EH (cell line): ENCODE results near the gene YIPF3.
"Not testable (repeated sequence)": the region's sequence is repeated elsewhere in the genome, so short reads cannot be mapped to it uniquely, and the experiment has no call there.

Source experiments
- DNase-seq: peaks from one replicate; pipeline ENCODE4 v3.0.0-alpha.2; 2015; ENCODE audit warnings: low read depth

Gene YIPF3

GRCh38 chr6:43516697-43517504 is at the start of gene YIPF3, which contains the start of gene POLR1C:
TSS of gene YIPF3 (minus strand) at chr6:43516926. CDS start at chr6:43516807, 119 bp downstream.
TSS of gene POLR1C (plus strand) at chr6:43517089. CDS start at chr6:43517110, 21 bp downstream.
- peak; percentile 99 for DNase-seq

- DNase-seq = no peak
Measured at GRCh38 chr6:43559328-43559727, 42.6 kb upstream of the YIPF3 start.

GRCh38 chr6:43557620-43558019 is 40.9 kb upstream of the YIPF3 start:
- DNase-seq = not testable (repeated sequence)

- DNase-seq = no peak
Measured at GRCh38 chr6:43547222-43547621, 30.5 kb upstream of the YIPF3 start.

GRCh38 chr6:43544461-43544860 is 27.7 kb upstream of the YIPF3 start:
- no peak for DNase-seq

- DNase-seq = no peak
Measured at GRCh38 chr6:43541774-43542471, 25.2 kb upstream of the YIPF3 start.

GRCh38 chr6:43540507-43540906 is 23.8 kb upstream of the YIPF3 start:
- DNase-seq = no peak

GRCh38 chr6:43539409-43539808 is 22.7 kb upstream of the YIPF3 start:
- DNase-seq = not testable (repeated sequence)

GRCh38 chr6:43538986-43539385 is 22.3 kb upstream of the YIPF3 start:
- DNase-seq = not testable (repeated sequence)

- peak; percentile 23 for DNase-seq
Measured at GRCh38 chr6:43532201-43532600, 15.5 kb upstream of the YIPF3 start.

GRCh38 chr6:43524483-43524961 is 7.8 kb upstream of the YIPF3 start:
- no peak for DNase-seq

- DNase-seq = no peak
Measured at GRCh38 chr6:43523284-43523683, 6.6 kb upstream of the YIPF3 start.

- DNase-seq = no peak
Measured at GRCh38 chr6:43522547-43523261, 6.0 kb upstream of the YIPF3 start.

- no peak for DNase-seq
Measured at GRCh38 chr6:43521836-43522235, 5.1 kb upstream of the YIPF3 start.

- no peak for DNase-seq
Measured at GRCh38 chr6:43520097-43520496, 3.4 kb upstream of the YIPF3 start.

- no peak for DNase-seq
Measured at GRCh38 chr6:43517505-43518357, 1.0 kb upstream of the YIPF3 start.

GRCh38 chr6:43516367-43516696 is 394 bp downstream of the YIPF3 start:
- no peak for DNase-seq

GRCh38 chr6:43515808-43516207 is 918 bp downstream of the YIPF3 start:
- DNase-seq = no peak

- DNase-seq = no peak
Measured at GRCh38 chr6:43511824-43512415, 4.8 kb downstream of the YIPF3 start.

GRCh38 chr6:43510827-43511163 is 5.9 kb downstream of the YIPF3 start:
- DNase-seq = no peak
